Liver (tissue), 9 donors: ENCODE results near the gene PCNX4. TPM values are rescaled to one million over a fixed set of nuclear protein-coding genes. Genes with fewer than 3 reads are reported as not detected.

Source experiments
- DNase-seq: peaks from one replicate; pipeline ENCODE4 v3.0.0-alpha.2; 2017; ENCODE audit warnings: low spot score
- H3K27ac ChIP-seq, 2 donors: one replicate each; pipeline ENCODE4 v1.7.0; 2013; ENCODE audit warnings: inconsistent platforms in 2 of 2, low read length in 2 of 2, control low read depth in 1 of 2, low read depth in 1 of 2, mild to moderate bottlenecking in 1 of 2
- H3K27me3 ChIP-seq, 4 donors: one replicate each; pipeline versions ENCODE4 v1.6.1 to v1.7.0; 2013; ENCODE audit warnings: low read length in 3 of 4, inconsistent platforms in 1 of 4, mild to moderate bottlenecking in 1 of 4, moderate library complexity in 1 of 4; ENCODE audit not compliant: control insufficient read depth in 4 of 4, insufficient read depth in 4 of 4
- H3K36me3 ChIP-seq, 4 donors: one replicate each; pipeline versions ENCODE4 v1.6.1 to v1.7.0; 2013; ENCODE audit warnings: low read length in 3 of 4, mild to moderate bottlenecking in 3 of 4, low read depth in 1 of 4, moderate library complexity in 1 of 4; ENCODE audit not compliant: control insufficient read depth in 4 of 4, insufficient read depth in 3 of 4
- H3K4me1 ChIP-seq, 4 donors: one replicate each; pipeline versions ENCODE4 v1.6.1 to v1.7.0; 2013; ENCODE audit warnings: low read length in 3 of 4, mild to moderate bottlenecking in 3 of 4, moderate library complexity in 1 of 4; ENCODE audit not compliant: control insufficient read depth in 4 of 4, insufficient read depth in 4 of 4
- H3K4me3 ChIP-seq, 3 donors: one replicate each; pipeline versions ENCODE4 v1.6.1 to v1.7.0; 2013; ENCODE audit warnings: low read length in 3 of 3, control low read depth in 1 of 3, low read depth in 1 of 3, mild to moderate bottlenecking in 1 of 3
- H3K9ac ChIP-seq, 2 donors: one replicate each; pipeline ENCODE4 v1.7.0; 2013; ENCODE audit warnings: low read length in 2 of 2, mild to moderate bottlenecking in 2 of 2, moderate library complexity in 2 of 2, control low read depth in 1 of 2, low read depth in 1 of 2
- H3K9me3 ChIP-seq, 4 donors: one replicate each; pipeline versions ENCODE4 v1.6.1 to v1.7.0; 2013; ENCODE audit warnings: low read length in 3 of 4; ENCODE audit not compliant: control insufficient read depth in 4 of 4
- ATF3 ChIP-seq: IDR thresholded peaks from 2 replicates; pipeline ENCODE4 v1.6.1; 2016; ENCODE audit warnings: antibody characterized with exemption
- EGR1 ChIP-seq, 2 donors: IDR thresholded peaks; 2 replicates each; pipeline ENCODE4 v1.6.1; 2016 to 2018; ENCODE audit warnings: antibody characterized with exemption in 2 of 2, low read depth in 2 of 2
- FOXA1 ChIP-seq: IDR thresholded peaks from 2 replicates; pipeline ENCODE4 v1.6.1; 2016; ENCODE audit warnings: antibody characterized with exemption
- GABPA ChIP-seq, 2 donors: IDR thresholded peaks in 1 of 2; conservative IDR thresholded peaks in 1 of 2; 2 replicates each; pipeline ENCODE4 v1.6.1; 2016; ENCODE audit warnings: antibody characterized with exemption in 2 of 2, mild to moderate bottlenecking in 1 of 2, moderate library complexity in 1 of 2
- HNF4A ChIP-seq, 2 donors: conservative IDR thresholded peaks; 2 replicates each; pipeline ENCODE4 v1.6.1; 2016; ENCODE audit warnings: antibody characterized with exemption in 2 of 2, mild to moderate bottlenecking in 2 of 2
- HNF4G ChIP-seq: IDR thresholded peaks from 2 replicates; pipeline ENCODE4 v1.6.1; 2016; ENCODE audit warnings: antibody characterized with exemption
- NR2F2 ChIP-seq: IDR thresholded peaks from 2 replicates; pipeline ENCODE4 v1.6.1; 2016; ENCODE audit warnings: antibody characterized with exemption
- REST ChIP-seq: IDR thresholded peaks from 2 replicates; pipeline ENCODE4 v1.6.1; 2016; ENCODE audit warnings: antibody characterized with exemption, mild to moderate bottlenecking
- RXRA ChIP-seq, 2 donors: IDR thresholded peaks; 2 replicates each; pipeline ENCODE4 v1.6.1; 2017 to 2018; ENCODE audit warnings: antibody characterized with exemption in 2 of 2, mild to moderate bottlenecking in 1 of 2
- SP1 ChIP-seq: IDR thresholded peaks from 2 replicates; pipeline ENCODE4 v1.6.1; 2018; ENCODE audit warnings: antibody characterized with exemption, mild to moderate bottlenecking
- YY1 ChIP-seq: IDR thresholded peaks from 2 replicates; pipeline ENCODE4 v1.6.1; 2016; ENCODE audit warnings: antibody characterized with exemption, mild to moderate bottlenecking
- ZBTB33 ChIP-seq: IDR thresholded peaks from 2 replicates; pipeline ENCODE4 v1.6.1; 2016; ENCODE audit warnings: antibody characterized with exemption
- WGBS: extraction: QIAGEN DNeasy Blood & Tissue Kit; methylation state at CpG from one replicate; pipeline ENCODE4 v1.1.7; 2013; 5-methylcytosine and 5-hydroxymethylcytosine counted together
- polyA plus RNA-seq, 2 donors: library from polyadenylated mRNA; stranded (reverse) in 1 of 2; unstranded in 1 of 2; fragments of 200-250 nt in 1 of 2; fragments of >200 nt in 1 of 2; fragmentation: Nextera tagmentation in 1 of 2; extraction: Ambion mirVana in 1 of 2; gene quantifications; one replicate each; pipeline versions ENCODE4 v1.2.1 to v1.2.3, GENCODE V29; 2013 to 2015
- total RNA-seq, 2 donors: library from RNA; depleted of rRNA; stranded (reverse); fragments of >200 nt; gene quantifications; one replicate each; pipeline ENCODE4 v1.2.3, GENCODE V29; 2014
- TF ChIP-seq, protein P1 (sequence below): IDR thresholded peaks from 2 replicates; pipeline ENCODE4 v1.6.1; 2016; ENCODE audit warnings: antibody characterized with exemption
- TF ChIP-seq, protein P2 (sequence below): fragments of 150-350 bp; IDR thresholded peaks from 2 replicates; pipeline ENCODE4 v1.5.1; 2017; ENCODE audit warnings: improper control_type of control experiment, low read depth, low read length; ENCODE audit not compliant: missing input control
- donor health status: healthy.
- donor health status: healthy.
- donor health status: healthy.
- donor health status: healthy.
- donor health status: healthy.

The PCNX4 gene
- total and polyA plus RNA-seq, 4 donors = 5.4 to 30.6 (median 14.1) TPM

GRCh38 chr14:60204843-60205774, 113.4 kb downstream of the PCNX4 start (continued):
- TF ChIP-seq ZBTB33 = no peak
- no peak for TF ChIP-seq NR2F2
- no peak for TF ChIP-seq ATF3
- TF ChIP-seq RXRA (IDR thresholded peaks at IDR 0.05) = no peak
- TF ChIP-seq GABPA (IDR thresholded peaks at IDR 0.05 in 1 of 2, conservative IDR thresholded peaks at IDR 0.05 in 1 of 2) = no peak
- TF ChIP-seq SP1 = no peak

- Histone ChIP-seq H3K9ac (no peak overlapping the region), H3K27ac (no peak overlapping the region), H3K4me1 (no peaks in the 10 kb centered on the region), H3K36me3 (no peaks in the 10 kb centered on the region), H3K27me3 (no peaks in the 10 kb centered on the region), H3K9me3 (no peaks in the 10 kb centered on the region), H3K4me3 (no peak overlapping the region)
- DNase-seq = no peak
- TF ChIP-seq GABPA (IDR thresholded peaks at IDR 0.05 in 1 of 2, conservative IDR thresholded peaks at IDR 0.05 in 1 of 2) (no peak), FOXA1 (no peak), YY1 (no peak), EGR1 (IDR thresholded peaks at IDR 0.05; ENCODE audit: low read depth in 2 of 2) (no peak), HNF4G (no peak), ZBTB33 (no peak)
- WGBS = 84% methylated on average over 7 of the region's 7 CpGs
Observed at GRCh38 chr14:60206249-60206670, 114.5 kb downstream of the PCNX4 start.

- Histone ChIP-seq H3K27me3 (no peaks in the 10 kb centered on the region), H3K9me3 (no peaks in the 10 kb centered on the region), H3K9ac (no peak overlapping the region), H3K4me3 (no peak overlapping the region), H3K27ac (no peak overlapping the region), H3K4me1 (no peaks in the 10 kb centered on the region), H3K36me3 (no peaks in the 10 kb centered on the region)
- DNase-seq = no peak
- WGBS = 79% methylated on average over 6 of the region's 6 CpGs
- TF ChIP-seq EGR1 (IDR thresholded peaks at IDR 0.05; ENCODE audit: low read depth in 2 of 2) (no peak), HNF4A (conservative IDR thresholded peaks at IDR 0.05) (no peak), ZBTB33 (no peak), REST (no peak), NR2F2 (no peak), RXRA (IDR thresholded peaks at IDR 0.05) (no peak), GABPA (IDR thresholded peaks at IDR 0.05 in 1 of 2, conservative IDR thresholded peaks at IDR 0.05 in 1 of 2) (no peak), SP1 (no peak)
- TF ChIP-seq, protein P1, sequence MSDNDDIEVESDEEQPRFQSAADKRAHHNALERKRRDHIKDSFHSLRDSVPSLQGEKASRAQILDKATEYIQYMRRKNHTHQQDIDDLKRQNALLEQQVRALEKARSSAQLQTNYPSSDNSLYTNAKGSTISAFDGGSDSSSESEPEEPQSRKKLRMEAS = no peak
- TF ChIP-seq, protein P2, sequence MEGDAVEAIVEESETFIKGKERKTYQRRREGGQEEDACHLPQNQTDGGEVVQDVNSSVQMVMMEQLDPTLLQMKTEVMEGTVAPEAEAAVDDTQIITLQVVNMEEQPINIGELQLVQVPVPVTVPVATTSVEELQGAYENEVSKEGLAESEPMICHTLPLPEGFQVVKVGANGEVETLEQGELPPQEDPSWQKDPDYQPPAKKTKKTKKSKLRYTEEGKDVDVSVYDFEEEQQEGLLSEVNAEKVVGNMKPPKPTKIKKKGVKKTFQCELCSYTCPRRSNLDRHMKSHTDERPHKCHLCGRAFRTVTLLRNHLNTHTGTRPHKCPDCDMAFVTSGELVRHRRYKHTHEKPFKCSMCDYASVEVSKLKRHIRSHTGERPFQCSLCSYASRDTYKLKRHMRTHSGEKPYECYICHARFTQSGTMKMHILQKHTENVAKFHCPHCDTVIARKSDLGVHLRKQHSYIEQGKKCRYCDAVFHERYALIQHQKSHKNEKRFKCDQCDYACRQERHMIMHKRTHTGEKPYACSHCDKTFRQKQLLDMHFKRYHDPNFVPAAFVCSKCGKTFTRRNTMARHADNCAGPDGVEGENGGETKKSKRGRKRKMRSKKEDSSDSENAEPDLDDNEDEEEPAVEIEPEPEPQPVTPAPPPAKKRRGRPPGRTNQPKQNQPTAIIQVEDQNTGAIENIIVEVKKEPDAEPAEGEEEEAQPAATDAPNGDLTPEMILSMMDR = no peak
Observed at GRCh38 chr14:60206837-60207533, 115.3 kb downstream of the PCNX4 start.
